Thyroid gland (tissue), 4 donors: ENCODE measurements around the gene P4HA2. TPM values are rescaled to one million over a fixed set of nuclear protein-coding genes. Genes with fewer than 3 reads are reported as not detected.

ENCODE experiments used
- DNase-seq, 2 donors: peaks; one replicate each; pipeline ENCODE4 v3.0.0-alpha.2; 2019
- H3K27ac ChIP-seq, 3 donors: fragments of 200-600 bp; sonication (generic); 1 replicate in 2 of 3; 2 replicates in 1 of 3; pipeline ENCODE4 v1.5.1; 2016 to 2019; ENCODE audit warnings: mild to moderate bottlenecking in 1 of 3, moderate library complexity in 1 of 3
- H3K27me3 ChIP-seq: fragments of 200-600 bp; sonication (generic); one replicate; pipeline ENCODE4 v1.5.1; 2019
- H3K36me3 ChIP-seq, 2 donors: fragments of 200-600 bp; sonication (generic); one replicate each; pipeline ENCODE4 v1.5.1; 2016 to 2019
- H3K4me1 ChIP-seq, 2 donors: fragments of 200-600 bp; sonication (generic); one replicate each; pipeline ENCODE4 v1.5.1; 2017 to 2019
- H3K4me3 ChIP-seq, 3 donors: fragments of 200-600 bp; sonication (generic); replicated peaks in 1 of 3; 1 replicate in 2 of 3; 2 replicates in 1 of 3; pipeline ENCODE4 v1.5.1; 2016; ENCODE audit warnings: mild to moderate bottlenecking in 1 of 3
- H3K9me3 ChIP-seq: fragments of 200-600 bp; sonication (generic); one replicate; pipeline ENCODE4 v1.5.1; 2017
- CTCF ChIP-seq, 6 experiments: fragments of 200-600 bp in 3 of 6; fragments of 450-650 bp in 3 of 6; sonication (generic) in 3 of 6; IDR thresholded peaks; one replicate each; pipeline ENCODE4 v1.5.1; 2016 to 2019; ENCODE audit warnings: antibody characterized with exemption in 6 of 6, mild to moderate bottlenecking in 2 of 6, inconsistent platforms in 1 of 6, moderate library complexity in 1 of 6
- POLR2A ChIP-seq, 2 donors: fragments of 450-650 bp; IDR thresholded peaks; one replicate each; pipeline ENCODE4 v1.6.1; 2017; ENCODE audit warnings: antibody characterized with exemption in 2 of 2, mild to moderate bottlenecking in 2 of 2, moderate library complexity in 1 of 2
- WGBS, 2 donors: methylation state at CpG; one replicate each; pipeline ENCODE4 v1.1.5; 2017; 5-methylcytosine and 5-hydroxymethylcytosine counted together
- intact Hi-C: fragments of 100-400 bp; cut with DNase I; formaldehyde crosslinking; loops from one replicate; pipeline ENCODE4 v1.15.1; 2023
- total RNA-seq, 4 donors: library from RNA; depleted of rRNA; stranded (reverse); fragments of >200 nt; gene quantifications; one replicate each; pipeline ENCODE4 v1.2.3, GENCODE V29; 2016

Gene P4HA2
- total RNA-seq, 4 donors from 2014 or later: 21.3 to 32.0 (median 29.6) TPM

- peak; percentile 79 to 89 for DNase-seq
- H3K36me3 ChIP-seq: no peaks in the 10 kb centered on the region
- H3K4me3 ChIP-seq: no peak overlapping the region
- intact Hi-C loops: no loop called here
- peaks cover 34 to 77% of the 10 kb centered on the region in 2 donors for H3K4me1 ChIP-seq
- no peaks in the 10 kb centered on the region for H3K27me3 ChIP-seq
- TF ChIP-seq POLR2A (IDR thresholded peaks at IDR 0.05) (no peak), CTCF (IDR thresholded peaks at IDR 0.05) (no peak)
- WGBS, 2 donors: 50 to 54% methylated on average over 6 of the region's 6 CpGs
- H3K27ac ChIP-seq: peak overlapping the region in 2 of 3 donors; percentile 33 to 80
- H3K9me3 ChIP-seq: no peaks in the 10 kb centered on the region
Observed at GRCh38 chr5:132260714-132261551, 33.3 kb upstream of the P4HA2 start.

GRCh38 chr5:132260051-132260450, 32.4 kb upstream of the P4HA2 start:
- Histone ChIP-seq H3K36me3 (no peaks in the 10 kb centered on the region), H3K4me3 (no peak overlapping the region), H3K27me3 (no peaks in the 10 kb centered on the region), H3K27ac (peak overlapping the region in 2 of 3 donors; percentile 80 to 81), H3K9me3 (no peaks in the 10 kb centered on the region), H3K4me1 (peaks cover 32 to 74% of the 10 kb centered on the region in 2 donors)
- 74 to 86% methylated on average over 6 of the region's 6 CpGs for WGBS, 2 donors
- peak; percentile 18 to 20 for DNase-seq
- intact Hi-C loops: no loop called here
- TF ChIP-seq POLR2A (IDR thresholded peaks at IDR 0.05): no peak
- no peak for TF ChIP-seq CTCF (IDR thresholded peaks at IDR 0.05)

- H3K27ac ChIP-seq: peak overlapping the region in 2 of 3 donors; percentile 80 to 81
- H3K9me3 ChIP-seq: no peaks in the 10 kb centered on the region
- no peak for TF ChIP-seq CTCF (IDR thresholded peaks at IDR 0.05)
- no peak for TF ChIP-seq POLR2A (IDR thresholded peaks at IDR 0.05)
- H3K4me3 ChIP-seq: no peak overlapping the region
- H3K4me1 ChIP-seq: peaks cover 39 to 75% of the 10 kb centered on the region in 2 donors
- H3K36me3 ChIP-seq: no peaks in the 10 kb centered on the region
- intact Hi-C loops: loop anchor here (5.0 kb wide), 1 partner anchor 38 kb away; no protein-coding TSS in a partner anchor
- no peaks in the 10 kb centered on the region for H3K27me3 ChIP-seq
- peak; percentile 20 to 25 for DNase-seq
- 72 to 87% methylated on average over 18 to 23 of the region's 24 CpGs for WGBS, 2 donors
Observed at GRCh38 chr5:132259069-132259851, 31.6 kb upstream of the P4HA2 start.

- Histone ChIP-seq H3K27me3 (no peaks in the 10 kb centered on the region), H3K27ac (peak overlapping the region; percentile 22 to 81 (median 80)), H3K36me3 (no peaks in the 10 kb centered on the region), H3K4me3 (peak overlapping the region in 1 of 3 donors; percentile 43), H3K4me1 (peaks cover 44 to 76% of the 10 kb centered on the region in 2 donors), H3K9me3 (no peaks in the 10 kb centered on the region)
- TF ChIP-seq POLR2A (IDR thresholded peaks at IDR 0.05) (no peak), CTCF (IDR thresholded peaks at IDR 0.05) (no peak)
- 54 to 69% methylated on average over 15 to 17 of the region's 19 CpGs for WGBS, 2 donors
- DNase-seq: no peak
- intact Hi-C loops: loop anchor here (5.0 kb wide), 1 partner anchor 39 kb away; no protein-coding TSS in a partner anchor
Observed at GRCh38 chr5:132258102-132259068, 30.7 kb upstream of the P4HA2 start.
